ENCODE data around the gene NKX2-3.

DNA sequence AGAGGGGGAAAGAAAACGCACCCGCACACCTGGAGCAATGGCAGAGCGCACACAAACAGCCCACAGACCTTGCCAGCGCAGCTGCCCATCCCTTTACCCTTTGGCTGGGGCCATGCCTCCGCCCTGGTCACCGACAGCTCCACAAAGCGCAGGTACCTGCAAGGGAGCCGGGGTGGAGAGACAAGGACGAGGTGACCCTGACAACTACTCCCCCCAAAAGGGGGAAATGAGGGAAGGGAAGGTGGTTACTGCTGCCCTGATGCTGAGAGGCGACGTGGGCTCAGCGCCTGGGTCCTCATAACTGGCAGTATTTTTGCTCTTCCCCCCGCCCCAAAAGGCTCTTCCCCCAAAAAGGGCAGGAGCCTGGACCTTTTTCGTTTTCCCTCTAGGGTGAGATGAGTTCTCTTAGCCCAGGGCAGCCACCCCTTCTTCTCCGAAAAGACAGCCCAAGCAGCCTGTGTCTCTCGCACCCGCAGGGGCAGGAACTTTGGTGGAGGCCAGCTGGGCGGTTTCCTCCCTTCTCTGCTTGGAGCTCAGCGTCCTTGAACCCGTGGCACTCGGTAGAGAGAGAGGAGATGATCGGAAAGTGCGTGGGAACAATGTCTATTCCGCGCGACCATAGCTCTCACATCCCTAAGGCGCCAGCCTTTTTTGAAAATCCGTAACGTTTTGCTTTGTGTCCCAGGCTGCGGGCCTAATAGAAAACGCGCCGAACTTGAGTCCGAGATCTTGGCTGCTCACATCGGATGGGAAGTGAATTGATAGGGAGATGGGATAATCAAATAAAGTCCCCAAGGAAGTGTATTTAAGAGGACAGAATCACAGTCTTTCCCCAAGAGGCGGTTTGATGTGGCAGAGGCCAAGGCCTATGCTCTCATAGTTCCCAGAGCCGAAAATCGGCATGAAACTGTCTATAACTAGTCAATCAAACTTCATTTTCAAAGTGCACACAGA is 1.0 kb downstream of the NKX2-3 start:
- TF ChIP-seq HDAC6 (IDR thresholded peaks at IDR 0.05; ENCODE audit: low read depth, low read length): no peak
- TF ChIP-seq JUN (IDR thresholded peaks at IDR 0.05; ENCODE audit: low read depth, low read length): no peak
